ENCODE results near the gene OR2C1.

The OR2C1 gene

GRCh38 chr16:3355589-3355988 is at the start of gene OR2C1:
Gene OR2C1 (plus strand): TSS chr16:3355889. CDS start chr16:3355941, 52 bp downstream.
- DNase-seq = no peak

DNA sequence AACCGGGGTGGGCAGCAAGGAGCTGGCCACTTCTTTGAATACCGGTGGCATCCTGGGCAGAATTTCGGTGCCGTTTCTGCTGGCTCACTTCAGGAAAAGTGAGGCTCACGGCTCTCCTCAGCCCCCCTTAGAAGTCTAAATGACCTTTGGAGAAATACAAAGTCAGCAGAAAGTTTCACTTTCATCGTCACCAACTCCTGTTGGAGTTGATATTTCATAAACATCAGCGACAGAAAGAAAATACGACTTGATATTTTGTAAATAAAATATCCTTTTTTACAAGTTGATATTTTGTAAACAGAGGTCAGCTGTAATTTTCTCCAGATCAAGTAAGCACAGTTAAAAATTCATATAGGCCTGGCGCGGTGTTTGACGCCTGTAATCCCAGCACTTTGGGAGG is 49.6 kb upstream of the OR2C1 start:
- DNase-seq = no peak

DNA sequence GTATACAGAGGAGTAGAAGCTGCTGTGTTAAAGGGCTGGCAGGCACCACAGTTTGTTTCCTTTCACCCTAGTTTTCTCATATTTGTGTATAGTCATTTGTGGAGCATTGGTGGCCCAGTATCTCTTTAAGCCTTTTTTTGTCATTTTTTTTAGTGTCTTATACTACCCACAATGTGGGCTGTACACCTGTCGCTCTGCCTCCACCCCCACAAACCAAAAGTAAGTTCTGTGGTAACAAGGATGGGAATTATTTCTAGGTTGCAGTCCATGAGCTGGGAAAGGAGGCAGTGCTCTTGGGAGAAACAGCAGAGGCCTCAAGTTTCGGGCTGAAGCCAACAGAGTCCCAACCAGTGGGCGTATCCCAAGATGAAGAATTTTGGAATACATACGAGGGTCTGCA is 44.2 kb upstream of the OR2C1 start:
- DNase-seq = no peak

- DNase-seq = no peak
These were observed 38.2 kb upstream of the OR2C1 start for GRCh38 chr16:3317315-3317999.

DNA sequence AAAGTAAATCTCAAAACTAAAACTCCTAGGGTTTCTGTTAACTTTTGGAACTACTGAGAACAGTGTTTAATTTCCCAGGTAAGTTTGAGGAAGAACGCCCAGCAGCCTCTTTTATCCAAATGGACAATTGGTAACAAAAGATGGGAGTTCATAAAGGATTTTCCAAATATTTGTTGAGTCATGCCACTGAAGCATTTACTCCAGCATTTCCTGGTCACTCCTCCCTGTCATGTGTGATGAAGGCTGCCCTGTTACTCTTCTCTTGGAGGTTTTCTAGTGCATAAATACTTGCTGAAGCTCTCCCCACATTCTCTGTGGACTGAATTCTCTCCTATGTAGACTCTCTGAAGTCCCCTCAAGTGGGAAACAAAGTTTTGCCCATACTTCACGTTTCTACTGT is 33.9 kb upstream of the OR2C1 start:
- no peak for DNase-seq

GRCh38 chr16:3327514-3327913 is 28.2 kb upstream of the OR2C1 start:
- DNase-seq = no peak

- DNase-seq = no peak
These were observed 27.6 kb upstream of the OR2C1 start for GRCh38 chr16:3328104-3328503.

- no peak for DNase-seq
These were observed 27.0 kb upstream of the OR2C1 start for GRCh38 chr16:3328643-3329042.

DNA sequence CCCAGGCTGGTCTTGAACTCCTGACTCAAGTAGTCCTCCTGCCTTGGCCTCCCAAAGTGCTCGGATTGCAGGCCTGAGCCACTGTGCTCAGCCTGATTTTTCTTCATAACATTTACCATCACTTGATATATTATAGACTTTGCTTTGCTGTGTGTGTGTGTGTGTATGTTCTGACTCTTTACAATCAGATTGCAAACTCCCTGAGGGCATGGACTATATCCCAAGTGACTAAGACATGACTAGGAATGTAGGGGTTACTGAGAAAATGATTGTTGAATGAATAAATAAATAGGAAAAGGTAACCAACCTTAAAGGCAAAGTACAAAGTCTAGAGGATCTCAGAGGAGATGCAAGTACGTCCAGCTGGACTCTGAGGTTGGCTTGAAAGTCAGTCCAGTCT is 9.6 kb upstream of the OR2C1 start:
- DNase-seq = no peak

DNA sequence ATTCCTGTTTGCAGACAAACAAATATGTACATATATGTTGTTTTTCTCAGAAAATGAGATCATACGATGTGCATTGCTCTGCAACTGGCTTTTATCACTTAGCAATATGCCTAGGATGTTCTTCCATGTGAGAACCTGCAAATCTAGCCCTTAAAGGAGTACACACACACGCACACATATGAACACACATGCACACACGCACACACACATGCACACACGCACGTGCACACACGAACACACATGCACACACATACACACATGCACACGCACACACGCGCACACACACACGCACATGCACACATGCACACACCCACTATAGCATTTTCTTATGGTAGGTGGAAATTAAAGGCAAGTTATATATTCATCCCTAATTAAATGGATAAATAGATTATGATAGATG is 8.1 kb upstream of the OR2C1 start:
- DNase-seq = no peak

DNA sequence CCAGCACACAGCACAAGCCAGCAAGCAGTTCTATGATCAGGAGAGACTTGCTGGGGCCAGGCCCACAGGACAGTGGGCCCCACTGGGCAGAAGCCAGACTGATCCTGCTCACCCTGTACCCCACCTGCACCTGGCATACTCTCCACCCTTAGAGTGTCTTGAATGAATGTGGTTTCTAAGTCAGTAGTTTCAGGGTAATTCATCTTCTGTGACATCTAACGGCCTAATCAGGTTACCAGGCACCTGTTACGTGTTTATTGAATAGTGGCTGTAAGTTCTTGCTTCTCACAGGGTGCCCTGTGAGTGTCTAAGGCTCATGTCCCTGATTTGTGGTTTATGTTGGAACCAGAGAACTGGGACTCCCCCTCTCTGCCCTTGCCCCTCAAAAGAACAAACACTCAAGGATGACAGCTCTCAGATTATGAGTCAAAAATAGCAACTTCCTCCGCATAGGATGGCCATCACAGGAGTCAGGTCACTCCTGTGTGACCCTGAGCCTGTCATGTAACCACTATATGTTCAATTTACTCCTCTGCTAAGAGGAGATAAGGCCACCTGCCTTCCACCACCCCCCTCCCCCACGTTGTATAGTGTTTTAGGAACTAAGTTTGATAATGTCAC is 7.0 kb upstream of the OR2C1 start:
- no peak for DNase-seq

GRCh38 chr16:3349175-3349574 is 6.5 kb upstream of the OR2C1 start:
- no peak for DNase-seq

DNA sequence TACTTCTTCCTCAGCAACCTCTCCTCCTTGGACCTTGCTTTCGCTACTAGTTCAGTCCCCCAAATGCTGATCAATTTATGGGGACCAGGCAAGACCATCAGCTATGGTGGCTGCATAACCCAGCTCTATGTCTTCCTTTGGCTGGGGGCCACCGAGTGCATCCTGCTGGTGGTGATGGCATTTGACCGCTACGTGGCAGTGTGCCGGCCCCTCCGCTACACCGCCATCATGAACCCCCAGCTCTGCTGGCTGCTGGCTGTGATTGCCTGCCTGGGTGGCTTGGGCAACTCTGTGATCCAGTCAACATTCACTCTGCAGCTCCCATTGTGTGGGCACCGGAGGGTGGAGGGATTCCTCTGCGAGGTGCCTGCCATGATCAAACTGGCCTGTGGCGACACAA is 429 bp downstream of the OR2C1 start:
- no peak for DNase-seq

- no peak for DNase-seq
These were observed 3.2 kb downstream of the OR2C1 start for GRCh38 chr16:3358871-3359270.

GRCh38 chr16:3362931-3363330 is 7.2 kb downstream of the OR2C1 start:
- DNase-seq = no peak

DNA sequence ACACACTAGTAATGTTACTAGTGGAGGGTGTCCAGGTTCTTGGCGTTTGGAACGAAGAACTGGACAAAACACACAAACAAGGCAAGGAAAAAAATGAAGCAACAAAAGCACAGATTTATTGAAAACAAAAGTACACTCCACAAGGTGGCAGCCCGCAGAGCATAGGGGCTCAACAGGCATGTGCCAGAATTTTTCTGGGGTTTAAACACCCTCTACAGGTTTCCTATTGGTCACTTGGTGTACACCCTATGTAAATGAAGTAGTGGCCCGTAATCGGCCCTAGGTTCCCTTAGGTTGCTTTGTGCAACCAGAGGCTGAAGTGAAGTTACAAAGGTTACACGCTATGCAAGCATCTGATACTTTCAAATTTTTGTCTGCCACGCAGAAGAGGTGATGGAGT is 8.1 kb downstream of the OR2C1 start:
- DNase-seq = no peak

DNA sequence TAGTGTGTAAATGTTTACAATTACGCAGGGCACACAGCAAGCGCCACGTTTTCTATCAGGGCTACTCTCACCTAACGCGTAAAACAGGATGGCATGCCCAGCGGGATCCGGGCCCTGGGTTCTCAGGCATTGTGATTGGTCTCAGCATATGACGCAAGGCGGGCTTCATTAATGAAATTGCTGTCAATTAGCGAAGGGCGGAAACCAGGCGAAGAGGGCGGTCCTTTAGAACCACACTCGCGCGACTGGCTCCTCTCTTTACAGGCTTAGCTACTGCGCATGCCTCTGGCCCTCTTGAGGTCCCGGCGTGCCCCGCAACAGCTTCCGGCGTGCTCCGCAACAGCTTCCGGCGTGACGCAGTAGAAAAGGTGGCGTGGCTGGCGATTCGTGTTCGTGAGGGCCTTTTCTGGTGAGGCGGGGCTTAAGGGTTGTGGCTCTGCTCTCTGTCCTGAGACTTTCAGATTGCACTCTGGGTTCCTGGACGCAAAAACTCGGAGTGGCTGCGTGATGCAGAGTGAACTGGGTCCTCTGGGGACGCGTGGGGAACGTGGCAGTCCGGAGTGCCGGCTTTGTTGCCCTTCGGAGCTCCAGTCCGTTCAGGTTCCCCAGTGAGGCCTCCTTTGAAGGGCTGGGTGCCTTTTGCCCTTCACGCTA is 9.2 kb downstream of the OR2C1 start:
- peak; percentile 62 to 90 (median 86) for DNase-seq

- no peak for DNase-seq
These were observed 13.4 kb downstream of the OR2C1 start for GRCh38 chr16:3369073-3369472.

DNA sequence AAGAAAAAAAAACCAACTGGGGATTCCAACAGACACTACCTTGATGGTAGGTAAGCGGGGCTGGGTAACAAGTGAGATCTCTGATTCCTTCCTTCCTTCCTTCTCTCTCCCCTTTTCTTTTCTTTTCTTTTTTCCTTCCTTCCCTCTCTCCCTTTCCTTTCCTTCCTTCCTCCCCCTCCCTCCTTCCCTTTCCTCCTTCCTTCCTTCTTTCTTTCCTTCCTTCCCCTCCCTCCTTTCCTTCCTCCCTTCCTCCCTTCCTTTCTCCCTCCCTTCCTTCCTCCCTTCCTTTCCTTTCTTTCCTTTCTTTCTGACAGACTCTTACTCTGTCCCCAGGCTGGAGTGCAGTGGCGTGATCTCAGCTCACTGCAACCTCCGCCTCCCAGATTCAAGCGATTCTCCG is 20.0 kb downstream of the OR2C1 start:
- no peak for DNase-seq

DNA sequence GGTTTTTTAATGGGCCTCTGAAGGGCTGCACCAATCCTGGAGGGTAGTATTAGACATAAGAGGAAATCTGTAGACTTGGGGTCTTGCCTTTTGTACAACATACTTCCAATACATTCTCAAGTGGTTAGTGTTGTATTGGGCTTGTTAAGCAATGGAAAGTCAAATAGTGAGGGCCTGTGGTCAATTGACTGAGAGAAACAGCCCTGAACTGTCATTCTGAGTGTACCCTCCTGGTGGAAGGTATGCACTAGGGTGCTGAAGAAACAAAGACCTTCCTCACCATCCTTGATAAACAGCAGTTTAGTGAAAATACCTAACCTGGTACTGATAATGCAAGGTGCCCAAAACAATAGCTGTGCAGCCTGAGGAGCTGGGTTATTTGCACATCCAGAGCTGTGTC is 22.2 kb downstream of the OR2C1 start:
- no peak for DNase-seq

GRCh38 chr16:3383045-3383448 is 27.4 kb downstream of the OR2C1 start:
- DNase-seq = peak in 1 of 6 experiments; percentile 12

DNA sequence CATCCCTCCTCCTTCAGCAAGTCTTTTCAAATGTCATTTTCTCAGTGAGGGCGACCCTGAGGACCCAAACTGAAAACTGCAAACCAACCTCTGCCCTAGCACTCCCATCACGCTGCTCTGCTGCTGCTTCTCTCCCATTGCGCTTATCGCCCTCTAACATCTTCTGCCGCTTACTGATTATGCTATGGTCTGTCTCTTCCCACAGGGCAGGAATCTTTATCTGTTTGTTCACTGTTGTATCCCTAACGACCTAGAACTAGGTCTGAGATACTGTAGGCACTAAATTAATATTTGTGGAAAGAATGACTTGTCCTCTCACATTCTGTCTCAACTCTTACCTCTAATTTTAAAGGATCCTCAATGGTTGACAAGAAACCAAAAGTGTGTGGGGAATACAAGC is 32.6 kb downstream of the OR2C1 start:
- DNase-seq = no peak

DNA sequence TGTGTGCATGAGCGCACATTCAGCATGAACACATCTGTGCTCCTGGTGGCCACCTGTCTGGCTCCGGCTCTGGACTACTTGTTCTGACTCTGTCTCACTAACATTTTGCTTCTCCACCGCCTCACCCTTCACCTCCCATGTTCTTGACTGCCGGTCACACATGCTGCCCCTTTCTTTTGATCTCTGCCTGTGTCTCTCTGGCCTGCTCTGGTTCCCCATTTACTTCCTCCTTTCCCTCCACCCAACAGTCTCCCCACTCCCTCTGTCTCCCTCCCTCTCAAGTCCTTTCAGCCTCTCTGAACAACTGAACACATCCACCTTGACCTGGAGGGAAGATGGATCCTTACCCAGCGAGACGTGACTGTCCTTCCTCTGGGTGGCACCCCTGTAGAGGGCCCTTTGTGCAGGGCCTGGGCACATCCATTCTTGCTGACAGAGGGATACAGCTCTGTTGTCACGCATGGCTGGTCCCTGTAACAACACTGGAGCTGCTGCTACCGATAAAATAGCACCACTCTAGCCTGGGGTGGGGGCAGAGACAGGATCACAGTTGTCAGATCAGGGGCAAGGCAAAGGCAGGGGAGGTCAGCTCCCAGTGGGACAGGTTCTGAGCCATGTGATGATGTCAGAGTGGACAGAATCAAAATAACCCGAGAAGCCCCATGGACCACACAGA is 34.1 kb downstream of the OR2C1 start:
- no peak for DNase-seq

DNA sequence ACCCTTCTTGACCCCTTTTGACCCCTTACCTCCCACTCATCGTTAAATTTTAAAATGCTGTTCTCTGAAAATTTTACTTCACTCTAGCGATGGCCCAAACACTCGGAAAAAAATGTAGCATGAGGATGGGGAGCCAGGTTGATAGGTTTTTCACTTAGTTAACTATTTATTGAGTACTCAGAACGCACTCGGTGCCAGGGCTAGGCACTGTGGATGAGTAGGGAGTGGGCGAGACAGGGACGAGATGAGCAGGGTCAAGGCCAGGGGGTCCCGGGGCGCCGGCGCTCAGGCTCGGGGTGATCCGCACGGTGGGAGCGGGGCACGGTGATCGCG is 44.7 kb downstream of the OR2C1 start:
- no peak for DNase-seq
